ENCODE data around the gene GRM5.

DNA sequence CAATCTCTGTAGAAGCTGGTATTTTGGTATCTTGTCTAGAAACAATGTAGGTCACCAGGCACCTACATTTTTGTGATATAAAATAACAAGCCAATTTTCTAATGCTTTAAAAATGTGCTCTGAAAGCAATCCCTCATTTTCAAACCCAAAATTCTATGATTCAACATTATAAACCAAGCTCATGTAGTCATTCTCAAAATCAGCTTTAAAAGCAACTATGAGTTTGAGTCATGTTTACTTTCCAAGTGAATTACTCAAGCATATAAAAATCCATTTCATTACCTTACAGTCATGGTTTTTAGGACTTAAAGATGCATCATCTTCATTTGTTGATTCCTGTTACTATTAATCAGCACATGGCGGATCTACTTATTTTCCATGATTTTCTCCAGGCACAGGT lies 216.4 kb downstream of the GRM5 start:
- no peak for TF ChIP-seq POLR2AphosphoS5 (IDR thresholded peaks at IDR 0.05; ENCODE audit: low read depth, low read length)
- TF ChIP-seq POLR2A (IDR thresholded peaks at IDR 0.05; ENCODE audit: low read depth, low read length): no peak
- no peak for TF ChIP-seq TAF1 (IDR thresholded peaks at IDR 0.05; ENCODE audit: borderline replicate concordance, low read depth, low read length)
